ENCODE results near the gene PLCB4. TPM values are rescaled to one million over a fixed set of nuclear protein-coding genes. Genes with fewer than 3 reads are reported as not detected.
A peak's percentile ranks its signal among the peaks of the same experiment; 100 is the strongest.

PLCB4 gene
- total RNA-seq, 4 donors from 2014 or later: 20.6 to 45.9 (median 34.2) TPM

DNA sequence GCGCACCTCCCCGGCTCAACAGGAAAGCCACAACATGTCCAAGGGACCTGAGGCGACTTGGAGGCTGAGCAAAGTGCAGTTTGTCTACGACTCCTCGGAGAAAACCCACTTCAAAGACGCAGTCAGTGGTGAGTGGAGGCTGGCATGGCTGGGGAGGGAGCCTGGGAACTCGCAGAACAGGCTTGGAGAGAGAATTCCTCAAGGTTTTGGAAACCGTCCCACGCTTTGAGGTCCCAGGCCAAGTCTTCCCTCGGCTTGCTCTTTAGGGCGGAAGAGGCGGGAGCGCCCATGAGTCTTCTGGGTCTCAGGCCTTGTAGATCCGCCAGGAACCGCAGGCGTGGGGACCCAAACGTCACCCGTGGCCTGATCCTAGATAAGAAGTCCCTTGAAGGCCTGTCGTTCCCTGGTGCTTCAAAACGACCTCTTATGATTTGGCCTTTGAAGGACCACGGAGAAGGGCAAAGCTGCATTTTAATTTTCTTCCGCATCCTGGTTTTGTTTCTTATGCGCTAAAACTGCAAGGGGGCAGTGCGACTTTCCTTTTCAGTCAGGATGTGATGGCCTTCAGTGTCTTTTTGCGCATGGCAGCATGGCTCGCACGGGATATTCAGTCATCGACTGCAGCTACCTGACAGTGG is 447.5 kb downstream of the PLCB4 start:
- TF ChIP-seq, protein P1, sequence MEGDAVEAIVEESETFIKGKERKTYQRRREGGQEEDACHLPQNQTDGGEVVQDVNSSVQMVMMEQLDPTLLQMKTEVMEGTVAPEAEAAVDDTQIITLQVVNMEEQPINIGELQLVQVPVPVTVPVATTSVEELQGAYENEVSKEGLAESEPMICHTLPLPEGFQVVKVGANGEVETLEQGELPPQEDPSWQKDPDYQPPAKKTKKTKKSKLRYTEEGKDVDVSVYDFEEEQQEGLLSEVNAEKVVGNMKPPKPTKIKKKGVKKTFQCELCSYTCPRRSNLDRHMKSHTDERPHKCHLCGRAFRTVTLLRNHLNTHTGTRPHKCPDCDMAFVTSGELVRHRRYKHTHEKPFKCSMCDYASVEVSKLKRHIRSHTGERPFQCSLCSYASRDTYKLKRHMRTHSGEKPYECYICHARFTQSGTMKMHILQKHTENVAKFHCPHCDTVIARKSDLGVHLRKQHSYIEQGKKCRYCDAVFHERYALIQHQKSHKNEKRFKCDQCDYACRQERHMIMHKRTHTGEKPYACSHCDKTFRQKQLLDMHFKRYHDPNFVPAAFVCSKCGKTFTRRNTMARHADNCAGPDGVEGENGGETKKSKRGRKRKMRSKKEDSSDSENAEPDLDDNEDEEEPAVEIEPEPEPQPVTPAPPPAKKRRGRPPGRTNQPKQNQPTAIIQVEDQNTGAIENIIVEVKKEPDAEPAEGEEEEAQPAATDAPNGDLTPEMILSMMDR (IDR thresholded peaks at IDR 0.05): no peak
- no peak for TF ChIP-seq EP300 (IDR thresholded peaks at IDR 0.05; ENCODE audit: low read depth)
- TF ChIP-seq POLR2A (IDR thresholded peaks at IDR 0.05): no peak
- no peak for TF ChIP-seq POLR2AphosphoS5 (IDR thresholded peaks at IDR 0.05)
- H3K4me3 ChIP-seq: peak overlapping the region in 1 of 4 donors; percentile 26
- no peak overlapping the region for H3K27ac ChIP-seq
- 19 to 24% methylated on average over 14 to 26 of the region's 28 CpGs for WGBS, 2 donors (ENCODE audit: low coverage in 1 of 2)
- no peak for DNase-seq
- no peaks in the 10 kb centered on the region for H3K36me3 ChIP-seq
- peaks cover 85% of the 10 kb centered on the region for H3K27me3 ChIP-seq
- intact Hi-C loops (cut with DNase I; ENCODE audit: low total_unique reads): no loop called here
- H3K4me1 ChIP-seq: peaks cover 0 to 18% (median 5%) of the 10 kb centered on the region in 4 donors
- H3K9me3 ChIP-seq: no peaks in the 10 kb centered on the region
- in situ Hi-C loops (cut with MboI; ENCODE audit: low pct_ligation_motif_present in 1 of 4, low pct_unique_long_range_greater_than_20kb in 1 of 4, low sequenced_read_pairs in 3 of 4): no loop called here

GRCh38 chr20:9517297-9518162 is 448.6 kb downstream of the PLCB4 start:
- Histone ChIP-seq H3K27me3 (peaks cover 73% of the 10 kb centered on the region), H3K9me3 (no peaks in the 10 kb centered on the region), H3K27ac (no peak overlapping the region), H3K4me1 (peaks cover 0 to 18% (median 5%) of the 10 kb centered on the region in 4 donors), H3K4me3 (no peak overlapping the region), H3K36me3 (no peaks in the 10 kb centered on the region)
- 35 to 62% methylated on average over 4 to 8 of the region's 8 CpGs for WGBS, 2 donors (ENCODE audit: low coverage in 1 of 2)
- in situ Hi-C loops (cut with MboI; ENCODE audit: low pct_ligation_motif_present in 1 of 4, low pct_unique_long_range_greater_than_20kb in 1 of 4, low sequenced_read_pairs in 3 of 4): no loop called here
- DNase-seq: no peak
- TF ChIP-seq EP300 (IDR thresholded peaks at IDR 0.05; ENCODE audit: low read depth): no peak
- TF ChIP-seq, protein P1 (IDR thresholded peaks at IDR 0.05): no peak
- TF ChIP-seq POLR2AphosphoS5 (IDR thresholded peaks at IDR 0.05): no peak
- TF ChIP-seq POLR2A (IDR thresholded peaks at IDR 0.05): no peak
- intact Hi-C loops (cut with DNase I; ENCODE audit: low total_unique reads): no loop called here

DNA sequence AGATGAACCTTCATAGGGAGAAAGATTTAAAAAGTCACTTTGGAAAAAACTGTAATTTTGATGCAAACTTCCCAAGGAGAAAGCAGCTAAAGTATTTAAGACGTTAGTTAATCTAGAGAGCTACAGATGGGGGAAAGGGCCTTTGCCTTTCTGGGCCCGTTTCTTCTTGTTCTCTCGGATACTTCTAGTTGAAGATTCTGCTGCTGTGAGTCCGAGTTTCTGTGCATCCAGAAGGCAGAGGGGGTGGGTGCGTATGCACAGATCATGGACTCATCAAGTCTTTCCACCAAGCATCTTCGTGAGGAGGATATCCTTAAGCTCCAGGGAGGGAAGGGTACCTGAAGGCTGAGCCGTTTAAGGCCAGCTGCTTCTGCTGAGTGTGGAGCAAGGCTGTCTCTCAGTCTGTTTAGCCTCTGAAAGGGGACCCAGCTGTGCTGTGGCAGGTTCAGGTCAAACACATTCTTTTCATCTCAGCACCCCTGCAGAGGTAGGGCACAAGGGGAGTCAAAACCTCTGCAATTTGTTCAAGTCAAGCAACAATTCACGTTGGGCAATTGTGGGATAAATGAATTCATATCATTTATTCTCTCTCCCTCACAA is 449.8 kb downstream of the PLCB4 start:
- intact Hi-C loops (cut with DNase I; ENCODE audit: low total_unique reads): no loop called here
- H3K9me3 ChIP-seq: no peaks in the 10 kb centered on the region
- 42 to 43% methylated on average over 1 to 8 of the region's 8 CpGs for WGBS, 2 donors (ENCODE audit: low coverage in 1 of 2)
- TF ChIP-seq, protein P1 (IDR thresholded peaks at IDR 0.05): no peak
- no peak for TF ChIP-seq POLR2AphosphoS5 (IDR thresholded peaks at IDR 0.05)
- TF ChIP-seq EP300 (IDR thresholded peaks at IDR 0.05; ENCODE audit: low read depth): no peak
- TF ChIP-seq POLR2A (IDR thresholded peaks at IDR 0.05): no peak
- no peak overlapping the region for H3K4me3 ChIP-seq
- in situ Hi-C loops (cut with MboI; ENCODE audit: low pct_ligation_motif_present in 1 of 4, low pct_unique_long_range_greater_than_20kb in 1 of 4, low sequenced_read_pairs in 3 of 4): no loop called here
- H3K27ac ChIP-seq: no peak overlapping the region
- no peaks in the 10 kb centered on the region for H3K36me3 ChIP-seq
- peaks cover 0 to 18% (median 5%) of the 10 kb centered on the region in 4 donors for H3K4me1 ChIP-seq
- peaks cover 61% of the 10 kb centered on the region for H3K27me3 ChIP-seq
- no peak for DNase-seq

GRCh38 chr20:9520086-9520485 is 451.2 kb downstream of the PLCB4 start:
- H3K36me3 ChIP-seq: no peaks in the 10 kb centered on the region
- no peak overlapping the region for H3K4me3 ChIP-seq
- H3K27ac ChIP-seq: no peak overlapping the region
- DNase-seq: no peak
- intact Hi-C loops (cut with DNase I; ENCODE audit: low total_unique reads): no loop called here
- WGBS, 2 donors (ENCODE audit: low coverage in 1 of 2): 61 to 73% methylated on average over 3 to 4 of the region's 4 CpGs
- in situ Hi-C loops (cut with MboI; ENCODE audit: low pct_ligation_motif_present in 1 of 4, low pct_unique_long_range_greater_than_20kb in 1 of 4, low sequenced_read_pairs in 3 of 4): no loop called here
- peaks cover 47% of the 10 kb centered on the region for H3K27me3 ChIP-seq
- peaks cover 0 to 12% (median 3%) of the 10 kb centered on the region in 4 donors for H3K4me1 ChIP-seq
- TF ChIP-seq POLR2AphosphoS5 (IDR thresholded peaks at IDR 0.05) (no peak), POLR2A (IDR thresholded peaks at IDR 0.05) (no peak), EP300 (IDR thresholded peaks at IDR 0.05; ENCODE audit: low read depth) (no peak)
- TF ChIP-seq, protein P1 (IDR thresholded peaks at IDR 0.05): no peak
- no peaks in the 10 kb centered on the region for H3K9me3 ChIP-seq

Measured in transverse colon (tissue), 4 donors.